Kidney (tissue), 14 donors: ENCODE results near the gene KNSTRN. TPM values are rescaled to one million over a fixed set of nuclear protein-coding genes. Genes with fewer than 3 reads are reported as not detected.

ENCODE experiments used
- DNase-seq, 5 donors: peaks; one replicate each; pipeline ENCODE4 v3.0.0-alpha.2; 2013 to 2020
- FAIRE-seq: peaks from 2 replicates; lab custom pipeline; 2012; peaks lifted over from hg19 to GRCh38; lab: Jason Lieb, UNC
- H3K27ac ChIP-seq, 2 donors: one replicate each; pipeline ENCODE4 v1.7.0; 2013; ENCODE audit warnings: low read depth in 2 of 2, low read length in 2 of 2, inconsistent platforms in 1 of 2
- H3K27me3 ChIP-seq: one replicate; pipeline ENCODE4 v1.7.1; 2013; ENCODE audit warnings: low read length, inconsistent platforms; ENCODE audit not compliant: control insufficient read depth, insufficient read depth
- H3K36me3 ChIP-seq, 3 donors: one replicate each; pipeline versions ENCODE4 v1.7.0 to v1.7.1; 2013; ENCODE audit warnings: low read length in 3 of 3, control low read depth in 1 of 3, inconsistent platforms in 1 of 3; ENCODE audit not compliant: insufficient read depth in 3 of 3, control insufficient read depth in 2 of 3
- H3K4me1 ChIP-seq, 3 donors: one replicate each; pipeline versions ENCODE4 v1.7.0 to v1.7.1; 2013; ENCODE audit warnings: low read length in 3 of 3, inconsistent platforms in 1 of 3, low read depth in 1 of 3; ENCODE audit not compliant: control insufficient read depth in 2 of 3, insufficient read depth in 2 of 3
- H3K4me3 ChIP-seq, 3 donors: one replicate each; pipeline versions ENCODE4 v1.7.0 to v1.8.1; 2013; ENCODE audit warnings: low read length in 3 of 3, control low read depth in 1 of 3, inconsistent platforms in 1 of 3
- H3K9ac ChIP-seq, 3 donors: one replicate each; pipeline versions ENCODE4 v1.7.0 to v1.7.1; 2013; ENCODE audit warnings: low read length in 3 of 3, control low read depth in 1 of 3, inconsistent platforms in 1 of 3
- H3K9me3 ChIP-seq, 3 donors: one replicate each; pipeline versions ENCODE4 v1.7.0 to v1.7.1; 2013; ENCODE audit warnings: low read length in 3 of 3, control low read depth in 1 of 3, inconsistent platforms in 1 of 3; ENCODE audit not compliant: control insufficient read depth in 2 of 3, insufficient read depth in 1 of 3
- intact Hi-C: fragments of 100-400 bp; cut with DNase I; formaldehyde crosslinking; loops from one replicate; pipeline ENCODE4 v1.11.1; 2022
- polyA plus RNA-seq: library from polyadenylated mRNA; stranded (reverse); fragments of 350-450 nt; fragmentation: Illumina TruSeq; extraction: RNeasy Lipid Tissue Mini Kit (QIAGEN cat#74804); gene quantifications from one replicate; pipeline ENCODE4 v1.2.3, GENCODE V29; 2014; ENCODE audit warnings: low read depth, low replicate concordance; ENCODE audit not compliant: insufficient read depth
- total RNA-seq: library from RNA; stranded (reverse); fragmentation: NEBNext Ultra II Directional; extraction: Animal tissue kit (Norgen Biotek cat#: 25700); gene quantifications from one replicate; pipeline ENCODE4 v1.2.1, GENCODE V29; 2021
- TF ChIP-seq, protein P1 (sequence below): IDR thresholded peaks from 3 replicates; pipeline ENCODE4 v1.5.1; 2012; ENCODE audit warnings: mild to moderate bottlenecking, moderate library complexity, borderline replicate concordance; ENCODE audit not compliant: insufficient read depth; ENCODE audit errors: extremely low read depth
- donor health status: control.
- donor health status: control.
- donor health status: control.
- donor health status: control.
- donor health status: control.
- donor health status: DM: yes; HTN: yes; CAD: no.
- donor health status: Normal renal cell carcinoma (clear cell type).

KNSTRN gene
- total and polyA plus RNA-seq, 2 donors from 2014 or later: 5.5 to 7.4 TPM

DNA sequence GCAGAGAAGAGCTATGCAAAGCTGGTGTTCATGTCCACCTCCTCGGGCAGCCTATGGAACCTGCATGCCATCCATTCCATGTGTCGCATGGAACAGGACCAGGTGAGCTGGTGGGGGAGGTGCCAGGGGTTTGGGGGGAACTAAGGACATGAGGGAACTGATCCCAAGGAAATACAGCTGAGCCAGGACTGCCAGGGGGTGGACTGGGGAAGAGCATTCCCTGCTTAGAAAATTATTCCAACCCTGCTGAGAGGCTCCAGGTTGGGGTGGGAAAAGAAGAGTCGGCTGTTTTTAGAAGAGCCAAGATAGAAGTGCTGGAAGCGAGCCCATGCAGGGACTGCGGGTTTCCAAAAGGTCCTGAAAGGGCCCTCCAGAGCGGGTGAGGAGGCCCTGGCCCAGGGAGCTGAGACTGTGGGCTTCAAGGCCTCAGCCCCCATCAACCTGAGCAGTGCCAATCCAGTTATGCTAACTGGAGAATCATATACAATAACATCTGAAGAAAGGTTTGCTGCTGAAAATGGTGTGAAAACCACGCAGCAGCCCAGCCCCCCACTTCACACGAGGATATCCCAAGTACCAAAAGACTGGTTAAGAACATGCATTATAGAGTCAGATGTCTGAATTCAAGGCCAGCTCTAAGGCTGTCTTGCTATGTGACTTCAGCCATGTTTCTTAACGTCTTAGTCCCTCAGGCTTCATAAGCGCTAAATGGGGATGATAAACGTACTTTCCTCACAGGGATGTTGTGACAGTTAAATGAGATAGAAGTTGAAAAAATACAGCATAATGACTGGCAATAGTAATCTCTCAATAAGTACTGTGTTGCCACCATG lies 16.7 kb upstream of the KNSTRN start:
- TF ChIP-seq, protein P1, sequence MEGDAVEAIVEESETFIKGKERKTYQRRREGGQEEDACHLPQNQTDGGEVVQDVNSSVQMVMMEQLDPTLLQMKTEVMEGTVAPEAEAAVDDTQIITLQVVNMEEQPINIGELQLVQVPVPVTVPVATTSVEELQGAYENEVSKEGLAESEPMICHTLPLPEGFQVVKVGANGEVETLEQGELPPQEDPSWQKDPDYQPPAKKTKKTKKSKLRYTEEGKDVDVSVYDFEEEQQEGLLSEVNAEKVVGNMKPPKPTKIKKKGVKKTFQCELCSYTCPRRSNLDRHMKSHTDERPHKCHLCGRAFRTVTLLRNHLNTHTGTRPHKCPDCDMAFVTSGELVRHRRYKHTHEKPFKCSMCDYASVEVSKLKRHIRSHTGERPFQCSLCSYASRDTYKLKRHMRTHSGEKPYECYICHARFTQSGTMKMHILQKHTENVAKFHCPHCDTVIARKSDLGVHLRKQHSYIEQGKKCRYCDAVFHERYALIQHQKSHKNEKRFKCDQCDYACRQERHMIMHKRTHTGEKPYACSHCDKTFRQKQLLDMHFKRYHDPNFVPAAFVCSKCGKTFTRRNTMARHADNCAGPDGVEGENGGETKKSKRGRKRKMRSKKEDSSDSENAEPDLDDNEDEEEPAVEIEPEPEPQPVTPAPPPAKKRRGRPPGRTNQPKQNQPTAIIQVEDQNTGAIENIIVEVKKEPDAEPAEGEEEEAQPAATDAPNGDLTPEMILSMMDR: no peak
- FAIRE-seq (no peak), DNase-seq (no peak)
- Histone ChIP-seq H3K27ac (no peak overlapping the region), H3K4me1 (peaks cover 0 to 4% (median 0%) of the 10 kb centered on the region in 3 donors), H3K9ac (no peak overlapping the region), H3K27me3 (no peaks in the 10 kb centered on the region), H3K9me3 (no peaks in the 10 kb centered on the region), H3K36me3 (no peaks in the 10 kb centered on the region), H3K4me3 (no peak overlapping the region)
- intact Hi-C loops: no loop called here

DNA sequence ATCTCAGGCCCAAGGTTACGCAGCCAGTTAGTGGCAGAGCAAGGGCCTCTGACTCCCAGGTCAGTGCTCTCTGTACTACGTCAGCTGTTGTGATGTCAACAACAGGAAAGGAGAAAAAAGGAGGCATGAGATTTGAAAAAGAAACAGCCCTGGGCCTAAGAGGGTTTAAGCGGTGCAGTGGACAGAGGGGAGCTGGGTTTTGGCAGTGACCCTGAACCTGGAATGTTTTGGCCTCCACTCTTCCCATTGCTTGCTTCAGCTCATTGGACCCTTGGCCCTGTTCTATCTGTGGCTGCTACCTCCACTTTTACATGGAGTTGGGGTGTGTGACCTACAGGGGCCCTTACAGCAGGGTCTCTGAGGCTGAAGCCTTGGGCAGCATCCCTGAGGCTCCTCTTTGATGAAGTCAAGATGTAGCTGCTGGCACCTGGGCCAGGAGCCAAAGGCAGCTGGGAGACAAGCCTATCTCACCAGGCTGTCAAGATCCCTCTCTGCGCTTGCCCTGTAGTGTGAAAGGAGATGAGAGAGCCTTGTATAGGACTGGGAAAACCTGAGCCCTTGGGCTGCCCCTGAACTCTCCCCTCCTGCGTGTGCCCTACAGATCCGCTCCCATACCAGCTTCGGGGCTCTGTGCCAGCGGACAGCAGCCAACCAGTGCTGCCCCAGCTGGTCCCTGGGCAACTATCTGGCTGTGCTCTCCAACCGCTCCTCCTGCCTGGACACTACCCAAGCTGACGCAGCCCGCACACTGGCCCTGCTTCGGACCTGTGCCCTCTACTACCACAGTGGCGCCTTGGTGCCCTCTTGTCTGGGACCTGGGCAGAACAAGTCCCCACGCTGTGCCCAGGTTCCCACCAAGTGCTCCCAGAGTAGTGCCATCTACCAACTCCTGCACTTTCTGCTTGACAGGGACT lies 15.8 kb upstream of the KNSTRN start:
- intact Hi-C loops: no loop called here
- FAIRE-seq (no peak), DNase-seq (peak in 1 of 5 donors; percentile 34)
- Histone ChIP-seq H3K27ac (no peak overlapping the region), H3K4me1 (peaks cover 0 to 4% (median 0%) of the 10 kb centered on the region in 3 donors), H3K9ac (no peak overlapping the region), H3K9me3 (no peaks in the 10 kb centered on the region), H3K36me3 (no peaks in the 10 kb centered on the region), H3K27me3 (no peaks in the 10 kb centered on the region), H3K4me3 (no peak overlapping the region)
- TF ChIP-seq, protein P1: no peak

DNA sequence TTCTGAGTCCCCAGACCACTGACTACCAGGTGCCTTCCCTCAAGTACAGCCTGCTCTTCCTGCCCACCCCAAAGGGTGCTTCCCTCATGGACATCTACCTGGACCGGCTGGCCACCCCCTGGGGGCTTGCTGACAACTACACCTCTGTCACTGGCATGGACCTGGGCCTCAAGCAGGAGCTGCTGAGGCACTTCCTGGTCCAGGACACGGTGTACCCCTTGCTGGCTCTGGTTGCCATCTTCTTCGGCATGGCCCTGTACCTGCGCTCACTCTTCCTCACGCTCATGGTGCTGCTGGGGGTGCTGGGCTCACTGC lies 15.2 kb upstream of the KNSTRN start:
- Histone ChIP-seq H3K9ac (peak overlapping the region in 1 of 3 donors; percentile 34), H3K36me3 (no peaks in the 10 kb centered on the region), H3K27me3 (no peaks in the 10 kb centered on the region), H3K4me1 (peaks cover 0 to 4% (median 0%) of the 10 kb centered on the region in 3 donors), H3K4me3 (peak overlapping the region in 1 of 3 donors; percentile 29), H3K27ac (no peak overlapping the region), H3K9me3 (no peaks in the 10 kb centered on the region)
- no peak for FAIRE-seq
- TF ChIP-seq, protein P1: no peak
- no peak for DNase-seq
- intact Hi-C loops: no loop called here
